Muscle of leg (tissue), 11 donors: ENCODE data around the gene CD81. TPM values are rescaled to one million over a fixed set of nuclear protein-coding genes. Genes with fewer than 3 reads are reported as not detected.

Experiments
- DNase-seq: peaks from one replicate; pipeline ENCODE4 v3.0.0; 2013
- H3K27ac ChIP-seq: one replicate; pipeline ENCODE4 v1.5.1; 2013; ENCODE audit warnings: mild to moderate bottlenecking, low read length, control low read depth
- H3K27me3 ChIP-seq: one replicate; pipeline ENCODE4 v1.6.1; 2013; ENCODE audit warnings: low read length; ENCODE audit not compliant: control insufficient read depth, insufficient read depth
- H3K36me3 ChIP-seq: one replicate; pipeline ENCODE4 v1.6.1; 2013; ENCODE audit warnings: low read length; ENCODE audit not compliant: control insufficient read depth, insufficient read depth
- H3K4me1 ChIP-seq: one replicate; pipeline ENCODE4 v1.6.1; 2013; ENCODE audit warnings: low read length; ENCODE audit not compliant: control insufficient read depth, insufficient read depth
- H3K4me3 ChIP-seq: one replicate; pipeline ENCODE4 v1.5.1; 2013; ENCODE audit warnings: low read length, control low read depth
- H3K9me3 ChIP-seq: replicated peaks from 2 replicates; pipeline ENCODE4 v1.6.1; 2013; ENCODE audit warnings: low read depth, low read length; ENCODE audit not compliant: control insufficient read depth
- WGBS: methylation state at CpG from one replicate; pipeline ENCODE4 v1.1.5; 2013; ENCODE audit warnings: missing lambda C conversion rate; ENCODE audit not compliant: insufficient coverage; 5-methylcytosine and 5-hydroxymethylcytosine counted together
- polyA plus RNA-seq, 8 donors: library from polyadenylated mRNA; unstranded; fragments of 120-200 nt; gene quantifications; one replicate each; pipeline versions ENCODE4 v1.2.1 to v1.2.3, GENCODE V29; 2013; ENCODE audit warnings: inconsistent platforms in 1 of 8, low replicate concordance in 1 of 8; ENCODE audit not compliant: insufficient read length in 8 of 8, insufficient read depth in 1 of 8
- total RNA-seq: library from RNA; stranded (reverse); fragments of 120-200 nt; gene quantifications from one replicate; pipeline ENCODE4 v1.2.4, GENCODE V29; 2013

Gene CD81
- total and polyA plus RNA-seq, 9 donors: 187 to 495 (median 426) TPM

DNA sequence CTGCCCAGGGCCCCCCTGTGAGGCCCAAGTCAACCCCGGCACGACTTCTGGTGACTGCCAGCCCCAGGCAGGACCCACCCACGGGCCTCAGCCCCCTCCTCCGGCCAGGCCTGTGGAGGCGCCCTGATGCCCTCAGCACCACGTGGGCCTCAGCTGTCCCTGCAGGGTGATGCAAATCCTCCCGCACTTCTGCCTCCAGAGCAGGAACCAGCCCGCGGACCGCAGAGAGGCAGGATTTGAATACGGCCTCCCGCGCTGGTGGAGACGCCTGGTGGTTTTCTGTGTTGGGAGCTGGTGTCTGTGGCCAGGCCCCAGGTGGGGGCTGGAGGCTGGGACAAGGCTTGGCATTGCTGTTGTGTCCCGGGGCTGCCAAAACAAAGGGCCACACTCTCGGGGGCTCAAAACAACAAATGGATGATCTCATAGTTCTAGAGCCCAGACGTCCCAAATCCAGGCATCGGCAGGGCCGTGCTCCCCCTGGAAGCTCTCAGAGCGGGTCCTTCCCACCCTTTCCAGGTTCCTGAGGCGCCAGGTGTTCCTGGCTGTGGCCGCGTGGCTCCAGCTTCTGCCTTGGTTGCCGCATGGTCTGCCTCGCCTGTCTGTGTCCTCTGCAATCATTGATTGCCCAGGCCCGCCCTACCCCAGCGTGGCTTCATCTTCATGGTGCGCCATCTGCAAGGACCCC lies 47.8 kb downstream of the CD81 start:
- 88% methylated on average over 24 of the region's 28 CpGs for WGBS
- no peak for DNase-seq
- no peaks in the 10 kb centered on the region for H3K9me3 ChIP-seq

DNA sequence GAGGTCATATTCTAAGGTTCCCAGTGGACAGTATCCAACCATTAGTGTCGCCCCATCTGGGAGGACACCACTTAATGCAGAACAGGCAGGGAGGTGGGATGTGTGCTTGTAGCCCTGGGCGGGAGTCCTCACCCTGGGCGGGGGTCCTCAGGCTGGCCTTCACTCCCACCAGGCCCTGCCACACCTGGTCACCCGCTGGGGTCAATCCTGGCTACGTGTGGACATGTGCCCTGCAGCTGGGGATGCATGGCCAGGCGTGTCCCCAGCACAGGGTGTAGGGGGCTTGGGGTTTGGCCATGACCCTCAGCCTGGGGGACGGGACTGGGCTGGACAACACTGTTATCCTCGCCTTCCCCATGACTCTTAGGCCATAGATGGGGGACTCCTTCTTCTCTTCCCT lies 48.4 kb downstream of the CD81 start:
- H3K9me3 ChIP-seq: no peaks in the 10 kb centered on the region
- H3K27me3 ChIP-seq: peaks cover 4% of the 10 kb centered on the region
- H3K27ac ChIP-seq: no peak overlapping the region
- no peak for DNase-seq
- no peaks in the 10 kb centered on the region for H3K36me3 ChIP-seq
- no peak overlapping the region for H3K4me3 ChIP-seq
- H3K4me1 ChIP-seq: peaks cover 5% of the 10 kb centered on the region
- 80% methylated on average over 2 of the region's 8 CpGs for WGBS

More for the DNA sequence above, 47.8 kb downstream of the CD81 start:
- Histone ChIP-seq H3K36me3 (no peaks in the 10 kb centered on the region), H3K4me1 (peaks cover 9% of the 10 kb centered on the region), H3K4me3 (no peak overlapping the region), H3K27me3 (peaks cover 4% of the 10 kb centered on the region), H3K27ac (no peak overlapping the region)

DNA sequence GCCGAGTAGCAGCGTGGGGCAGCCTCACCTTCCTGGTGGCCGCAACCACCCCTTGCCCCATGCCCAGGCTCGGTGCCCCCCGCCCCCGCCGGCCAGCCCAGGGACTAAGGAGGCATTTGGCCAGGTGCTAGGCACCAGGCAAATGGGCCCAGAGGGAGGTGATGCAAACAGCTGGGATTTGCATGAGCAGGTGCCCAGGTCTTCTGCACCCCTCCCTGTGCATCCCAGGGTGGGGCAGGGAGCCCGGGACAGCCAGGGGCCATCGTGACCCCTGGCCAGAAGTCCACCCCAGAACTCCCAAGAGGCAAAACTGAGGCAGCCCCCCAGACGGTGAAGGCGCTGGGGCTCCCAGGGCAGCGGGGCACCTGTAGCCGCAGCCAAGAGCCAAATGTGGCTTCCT lies 49.1 kb downstream of the CD81 start:
- H3K27me3 ChIP-seq: peaks cover 2% of the 10 kb centered on the region
- no peak overlapping the region for H3K27ac ChIP-seq
- H3K4me3 ChIP-seq: no peak overlapping the region
- no peaks in the 10 kb centered on the region for H3K36me3 ChIP-seq
- 90% methylated on average over 10 of the region's 13 CpGs for WGBS
- no peak for DNase-seq
- H3K4me1 ChIP-seq: no peaks in the 10 kb centered on the region
- no peaks in the 10 kb centered on the region for H3K9me3 ChIP-seq

DNA sequence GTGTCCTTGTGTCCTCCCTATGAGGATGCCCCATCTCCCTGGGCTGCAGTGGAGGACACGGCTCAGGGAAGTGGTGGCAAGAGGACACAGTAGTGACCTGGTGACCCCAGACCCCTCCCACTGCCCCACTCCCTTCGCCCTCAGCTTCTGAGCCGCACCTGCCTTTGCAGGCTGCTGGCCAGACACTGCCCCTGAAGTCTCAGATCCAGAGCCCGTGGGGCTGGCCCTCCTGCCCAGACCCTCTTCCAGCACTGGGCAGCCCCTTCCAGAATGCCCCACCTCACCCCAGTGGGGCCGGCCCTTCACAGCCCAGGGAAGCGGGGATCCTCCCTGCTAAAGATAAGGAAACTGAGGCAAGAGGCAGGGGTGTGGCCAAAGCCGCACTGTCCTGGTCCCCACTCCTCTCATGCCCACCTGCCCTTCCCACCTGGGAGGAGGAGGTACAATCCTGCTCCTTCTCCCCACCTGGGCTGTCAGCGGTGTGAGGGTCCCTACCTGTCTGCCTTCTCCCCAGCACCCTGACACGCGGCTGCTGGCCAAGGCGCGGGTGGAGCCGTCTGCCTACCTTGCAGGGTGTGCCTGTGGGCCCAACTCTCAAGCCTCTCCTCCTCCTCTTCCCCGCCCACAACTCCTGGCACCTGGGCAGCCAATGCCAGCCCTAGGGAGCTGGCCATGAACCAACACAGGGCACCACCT lies 49.9 kb downstream of the CD81 start:
- Histone ChIP-seq H3K27me3 (peaks cover 2% of the 10 kb centered on the region), H3K27ac (no peak overlapping the region), H3K4me3 (no peak overlapping the region), H3K9me3 (no peaks in the 10 kb centered on the region), H3K36me3 (no peaks in the 10 kb centered on the region), H3K4me1 (no peaks in the 10 kb centered on the region)
- no peak for DNase-seq
- 81% methylated on average over 12 of the region's 14 CpGs for WGBS

DNA sequence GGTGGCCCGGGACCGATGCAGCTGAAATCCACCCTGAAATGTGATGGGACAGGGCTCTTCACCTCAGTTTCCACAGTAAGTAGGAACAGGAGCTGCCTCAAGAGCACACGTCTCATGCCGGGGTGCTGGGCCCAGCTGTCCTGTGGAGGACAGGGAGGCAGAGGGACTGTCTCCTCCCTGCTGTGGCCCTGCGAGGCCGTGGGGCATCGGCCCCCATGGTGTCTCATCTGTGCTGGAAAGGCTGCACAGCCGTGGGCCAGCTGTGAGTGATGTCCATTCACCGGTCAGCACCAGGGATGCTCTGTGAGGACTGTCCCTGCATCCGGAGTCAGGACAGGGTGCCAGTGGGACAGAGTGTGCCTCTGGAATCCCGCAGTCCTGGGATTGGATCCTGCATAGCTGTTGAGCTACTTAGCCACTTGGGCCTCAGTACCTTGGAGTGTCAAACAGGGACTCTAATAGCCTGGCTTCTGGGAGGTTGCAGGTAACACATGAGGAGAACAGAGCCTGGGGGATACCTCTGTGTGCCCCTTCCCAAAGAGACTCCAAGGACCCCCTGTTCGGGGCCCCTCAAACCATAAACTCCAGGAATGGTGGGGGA lies 50.7 kb downstream of the CD81 start:
- Histone ChIP-seq H3K4me1 (no peaks in the 10 kb centered on the region), H3K36me3 (no peaks in the 10 kb centered on the region), H3K9me3 (no peaks in the 10 kb centered on the region), H3K27me3 (peaks cover 2% of the 10 kb centered on the region), H3K4me3 (no peak overlapping the region), H3K27ac (no peak overlapping the region)
- 85% methylated on average over 10 of the region's 12 CpGs for WGBS
- DNase-seq: no peak

DNA sequence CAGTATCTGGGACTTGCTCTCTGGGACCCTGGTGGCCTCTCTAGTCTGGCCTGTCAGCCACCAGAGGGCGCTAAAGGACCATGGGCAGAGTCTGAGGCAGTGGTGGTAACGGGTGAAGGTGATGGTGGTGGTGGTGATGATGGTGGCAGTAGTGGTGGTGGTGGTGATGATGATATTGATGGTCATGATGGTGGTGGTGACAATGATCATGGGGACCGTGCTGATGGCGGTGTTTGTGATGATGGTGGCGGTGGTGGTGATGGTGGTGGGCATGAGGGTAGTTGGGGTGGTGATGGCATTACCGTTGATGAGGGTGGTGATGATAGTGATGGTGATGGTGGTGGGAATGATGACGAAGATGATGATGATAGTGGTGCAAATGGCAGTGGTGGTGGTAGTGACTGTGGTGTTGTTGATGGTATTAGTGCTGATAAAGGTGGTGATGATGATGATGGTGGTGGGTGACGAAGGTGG lies 51.2 kb downstream of the CD81 start:
- Histone ChIP-seq H3K4me3 (no peak overlapping the region), H3K9me3 (no peaks in the 10 kb centered on the region), H3K4me1 (no peaks in the 10 kb centered on the region), H3K36me3 (no peaks in the 10 kb centered on the region), H3K27ac (no peak overlapping the region), H3K27me3 (peaks cover 2% of the 10 kb centered on the region)
- DNase-seq: peak; percentile 62
- WGBS: 60% methylated on average over 8 of the region's 8 CpGs

DNA sequence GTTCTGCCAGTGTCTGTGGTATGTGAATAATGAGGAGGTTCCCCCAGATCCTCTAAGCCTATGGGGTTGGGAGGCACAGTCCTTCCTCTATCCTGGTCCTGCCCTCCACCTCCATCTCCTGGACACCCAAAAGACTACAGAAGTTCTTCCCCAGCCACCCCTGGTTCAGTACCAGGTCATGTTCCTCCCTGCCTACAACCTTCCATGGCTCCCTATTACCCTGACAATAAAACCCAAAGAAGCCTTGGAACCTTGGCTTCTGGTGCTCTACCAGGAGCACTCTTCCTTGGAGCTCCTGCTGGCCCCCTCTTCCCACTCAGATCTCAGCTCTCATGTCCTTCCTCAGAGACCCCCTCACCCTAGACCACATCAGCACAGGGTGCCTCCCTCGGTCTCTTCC lies 54.3 kb downstream of the CD81 start:
- Histone ChIP-seq H3K36me3 (no peaks in the 10 kb centered on the region), H3K4me1 (no peaks in the 10 kb centered on the region), H3K4me3 (no peak overlapping the region), H3K9me3 (no peaks in the 10 kb centered on the region), H3K27me3 (peaks cover 2% of the 10 kb centered on the region), H3K27ac (no peak overlapping the region)
- WGBS: 83% methylated on average over 1 of the region's 1 CpG
- DNase-seq: no peak

DNA sequence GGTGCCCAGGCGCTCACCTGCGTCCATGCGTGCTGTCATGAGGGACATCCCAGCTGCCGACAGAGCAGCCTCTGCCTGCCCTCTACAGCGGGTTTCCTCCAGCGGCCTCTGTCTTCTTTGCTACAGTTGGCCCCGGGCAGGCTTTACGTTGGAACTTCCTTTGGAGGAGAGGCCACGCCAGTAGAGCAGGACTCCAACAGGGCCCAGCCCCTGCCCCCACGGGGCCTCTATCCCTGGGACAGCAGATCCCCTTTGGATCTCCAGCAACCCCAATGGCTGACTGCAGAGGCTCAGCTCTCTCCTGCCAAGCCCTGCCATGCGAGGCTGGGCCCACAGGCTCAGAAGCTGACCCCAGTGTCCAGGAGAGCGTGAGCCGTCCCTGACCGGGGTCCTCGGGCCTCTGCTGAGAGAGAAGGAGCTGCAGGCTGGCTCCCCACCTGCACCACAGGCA lies 55.1 kb downstream of the CD81 start:
- 54% methylated on average over 15 of the region's 15 CpGs for WGBS
- no peak for DNase-seq
- no peaks in the 10 kb centered on the region for H3K9me3 ChIP-seq
- H3K4me3 ChIP-seq: no peak overlapping the region
- H3K27ac ChIP-seq: no peak overlapping the region
- H3K27me3 ChIP-seq: peaks cover 5% of the 10 kb centered on the region
- no peaks in the 10 kb centered on the region for H3K36me3 ChIP-seq
- no peaks in the 10 kb centered on the region for H3K4me1 ChIP-seq

DNA sequence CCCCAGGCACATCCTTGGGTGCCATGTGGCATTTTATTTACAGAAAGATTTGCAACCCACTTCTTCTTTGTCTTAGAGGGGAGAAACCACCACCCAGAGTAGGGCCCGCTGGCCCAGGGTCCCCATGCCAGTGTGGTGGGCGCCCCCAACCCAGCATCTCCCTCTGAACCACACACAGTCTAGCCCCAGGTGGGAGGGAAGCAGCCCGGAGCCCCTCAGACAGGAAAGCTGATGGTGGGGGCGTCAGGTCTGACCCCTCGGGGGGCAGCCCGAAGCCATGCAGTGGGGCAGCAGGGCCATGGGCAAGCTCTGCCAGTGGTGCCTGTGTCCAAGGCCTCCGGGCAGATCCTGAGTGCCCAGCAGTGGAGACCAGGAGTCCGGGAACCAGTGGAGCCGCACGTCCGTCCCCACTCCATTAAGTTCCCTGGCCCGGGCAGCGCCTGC lies 55.5 kb downstream of the CD81 start:
- no peaks in the 10 kb centered on the region for H3K9me3 ChIP-seq
- no peak overlapping the region for H3K27ac ChIP-seq
- H3K4me1 ChIP-seq: no peaks in the 10 kb centered on the region
- 87% methylated on average over 8 of the region's 13 CpGs for WGBS
- H3K36me3 ChIP-seq: no peaks in the 10 kb centered on the region
- H3K4me3 ChIP-seq: no peak overlapping the region
- H3K27me3 ChIP-seq: peaks cover 10% of the 10 kb centered on the region
- no peak for DNase-seq
